T-helper 1 cell (primary cell): ENCODE results near the gene GABBR2.
A peak's percentile ranks its signal among the peaks of the same experiment; 100 is the strongest.

ENCODE experiments used
- DNase-seq, 5 donors: peaks; one replicate each; pipeline ENCODE4 v3.0.0-alpha.2; 2012 to 2020

Gene GABBR2

GRCh38 chr9:98332405-98332831 lies 376.3 kb downstream of the GABBR2 start:
- no peak for DNase-seq

GRCh38 chr9:98331536-98332259 lies 377.0 kb downstream of the GABBR2 start:
- no peak for DNase-seq

- no peak for DNase-seq
Observed at GRCh38 chr9:98330831-98331230, 377.9 kb downstream of the GABBR2 start.

GRCh38 chr9:98329904-98330303 lies 378.8 kb downstream of the GABBR2 start:
- DNase-seq, result no peak

GRCh38 chr9:98329281-98329680 lies 379.5 kb downstream of the GABBR2 start:
- DNase-seq, result no peak

GRCh38 chr9:98328770-98329169 lies 380.0 kb downstream of the GABBR2 start:
- DNase-seq, result no peak

- no peak for DNase-seq
Observed at GRCh38 chr9:98328141-98328540, 380.6 kb downstream of the GABBR2 start.

- no peak for DNase-seq
Observed at GRCh38 chr9:98327249-98327561, 381.5 kb downstream of the GABBR2 start.

- DNase-seq, result no peak
Observed at GRCh38 chr9:98326459-98327248, 382.1 kb downstream of the GABBR2 start.

- DNase-seq, result no peak
Observed at GRCh38 chr9:98324801-98325200, 383.9 kb downstream of the GABBR2 start.

- DNase-seq, result no peak
Observed at GRCh38 chr9:98323831-98324135, 385.0 kb downstream of the GABBR2 start.

- DNase-seq, result no peak
Observed at GRCh38 chr9:98323051-98323830, 385.5 kb downstream of the GABBR2 start.

- no peak for DNase-seq
Observed at GRCh38 chr9:98321269-98321668, 387.5 kb downstream of the GABBR2 start.

- no peak for DNase-seq
Observed at GRCh38 chr9:98318834-98319478, 389.8 kb downstream of the GABBR2 start.

GRCh38 chr9:98318041-98318790 lies 390.5 kb downstream of the GABBR2 start:
- no peak for DNase-seq

- DNase-seq, result no peak
Observed at GRCh38 chr9:98317134-98317857, 391.4 kb downstream of the GABBR2 start.

- DNase-seq, result no peak
Observed at GRCh38 chr9:98316445-98317133, 392.1 kb downstream of the GABBR2 start.

GRCh38 chr9:98315551-98316060 lies 393.1 kb downstream of the GABBR2 start:
- peak; percentile 29 to 73 (median 61) for DNase-seq

- no peak for DNase-seq
Observed at GRCh38 chr9:98315067-98315453, 393.7 kb downstream of the GABBR2 start.

GRCh38 chr9:98314381-98315066 lies 394.2 kb downstream of the GABBR2 start:
- DNase-seq, result no peak
